Osteoblast (primary cell): ENCODE data around the gene FUOM. TPM values are rescaled to one million over a fixed set of nuclear protein-coding genes. Genes with fewer than 3 reads are reported as not detected.
A peak's percentile ranks its signal among the peaks of the same experiment; 100 is the strongest.

Experiments
- DNase-seq: peaks from one replicate; pipeline ENCODE4 v3.0.0; 2011; ENCODE audit warnings: low spot score, mixed read lengths; ENCODE audit not compliant: insufficient read length; ENCODE audit errors: missing footprints
- H2AFZ ChIP-seq: 2 replicates; pipeline ENCODE4 v1.6.0; 2011; ENCODE audit warnings: mild to moderate bottlenecking, low read length
- H3K27ac ChIP-seq: 2 replicates; pipeline ENCODE4 v1.5.1; 2011; ENCODE audit warnings: mild to moderate bottlenecking, low read depth, low read length, moderate library complexity
- H3K27me3 ChIP-seq: 2 replicates; pipeline ENCODE4 v1.6.0; 2012; ENCODE audit warnings: mild to moderate bottlenecking, control low read depth, inconsistent platforms, low read length, moderate library complexity; ENCODE audit not compliant: insufficient read depth
- H3K36me3 ChIP-seq: 2 replicates; pipeline ENCODE4 v1.5.1; 2011; ENCODE audit warnings: mild to moderate bottlenecking, low read length, control low read depth, moderate library complexity; ENCODE audit not compliant: insufficient read depth
- H3K4me1 ChIP-seq: 2 replicates; pipeline ENCODE4 v1.5.1; 2011; ENCODE audit warnings: mild to moderate bottlenecking, low read length, control low read depth, moderate library complexity; ENCODE audit not compliant: insufficient read depth
- H3K4me2 ChIP-seq: 2 replicates; pipeline ENCODE4 v1.6.0; 2011; ENCODE audit warnings: mild to moderate bottlenecking, low read length; ENCODE audit not compliant: insufficient read depth
- H3K4me3 ChIP-seq: fragments of 200-600 bp; sonication (generic); 3 replicates; pipeline ENCODE4 v1.5.1; 2012; ENCODE audit warnings: mild to moderate bottlenecking, low read length, inconsistent platforms; ENCODE audit not compliant: insufficient read depth
- H3K79me2 ChIP-seq: 2 replicates; pipeline ENCODE4 v1.6.0; 2012; ENCODE audit warnings: mild to moderate bottlenecking, low read length, control low read depth, inconsistent platforms; ENCODE audit not compliant: insufficient read depth
- H3K9me3 ChIP-seq: 2 replicates; pipeline ENCODE4 v1.5.1; 2011; ENCODE audit warnings: low read depth, low read length, control low read depth
- H4K20me1 ChIP-seq: 2 replicates; pipeline ENCODE4 v1.6.0; 2012; ENCODE audit warnings: mild to moderate bottlenecking, low read length, control low read depth; ENCODE audit not compliant: insufficient read depth
- CTCF ChIP-seq: IDR thresholded peaks from 2 replicates; pipeline ENCODE4 v1.5.1; 2011; ENCODE audit warnings: mild to moderate bottlenecking, low read depth, low read length, moderate library complexity; ENCODE audit errors: extremely low read depth
- total RNA-seq: library from RNA; depleted of rRNA; stranded (reverse); fragments of >200 nt; gene quantifications from 2 replicates; pipeline ENCODE4 v1.2.3, GENCODE V29; 2012

FUOM gene
- total RNA-seq = 5.1 and 6.5 TPM in 2 replicates

- DNase-seq = peak; percentile 98
- H4K20me1 ChIP-seq = no peaks in the 10 kb centered on the region
- no peak for TF ChIP-seq CTCF
- no peaks in the 10 kb centered on the region for H3K4me1 ChIP-seq
- H3K27ac ChIP-seq = no peak within 1 kb of the TSS
- H3K36me3 ChIP-seq = peaks cover 6% of the 10 kb centered on the region
- no peaks in the 10 kb centered on the region for H3K27me3 ChIP-seq
- H3K4me2 ChIP-seq = peak within 1 kb of the TSS; percentile 72
- no peaks in the 10 kb centered on the region for H3K9me3 ChIP-seq
- no peaks in the 10 kb centered on the region for H3K79me2 ChIP-seq
- H2AFZ ChIP-seq = peak within 1 kb of the TSS; percentile 70
- H3K4me3 ChIP-seq = peak within 1 kb of the TSS; percentile 71
Measured at GRCh38 chr10:133357285-133358161, at the start of gene FUOM. FUOM (minus strand) TSS chr10:133358019; CDS start chr10:133358007, 12 bp downstream.

DNA sequence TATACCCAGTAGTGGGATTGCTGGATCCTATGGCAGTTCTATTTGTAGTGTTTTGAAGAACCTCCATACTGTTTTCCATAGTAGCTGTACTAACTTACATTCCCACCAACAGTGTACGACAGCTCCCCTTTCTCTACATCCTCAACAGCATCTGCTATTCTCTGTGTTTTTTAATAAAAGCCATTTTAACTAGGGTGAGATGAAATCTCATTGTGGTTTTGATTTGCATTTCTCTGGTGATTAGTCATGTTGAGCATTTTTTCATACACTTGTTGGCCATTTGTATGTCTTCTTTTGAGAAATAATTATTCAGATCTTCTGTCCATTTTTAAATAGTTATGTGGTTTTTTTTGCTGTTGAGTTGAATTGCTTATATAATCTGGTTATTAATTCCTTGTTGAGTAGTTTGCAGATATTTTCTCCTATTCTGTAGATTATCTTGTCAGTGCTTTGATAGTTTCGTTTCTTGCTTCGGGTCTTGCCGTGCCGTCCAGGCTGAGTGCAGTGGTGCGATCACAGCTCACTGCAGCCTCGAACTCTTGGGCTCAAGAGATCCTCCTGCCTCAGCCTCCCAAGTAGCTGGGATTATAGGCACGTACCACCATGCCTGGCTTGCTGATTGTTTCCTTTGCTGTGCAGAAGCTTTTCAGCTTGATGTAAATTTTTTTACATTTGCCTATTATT is 48.2 kb upstream of the FUOM start:
- H3K4me3 ChIP-seq = no peak overlapping the region
- H3K4me1 ChIP-seq = peaks cover 16% of the 10 kb centered on the region
- H3K9me3 ChIP-seq = no peaks in the 10 kb centered on the region
- H3K36me3 ChIP-seq = peaks cover 61% of the 10 kb centered on the region
- peak overlapping the region; percentile 24 for H3K27ac ChIP-seq
- no peak for DNase-seq
- H3K4me2 ChIP-seq = peak overlapping the region; percentile 25
- peaks cover 63% of the 10 kb centered on the region for H3K79me2 ChIP-seq
- peaks cover 22% of the 10 kb centered on the region for H4K20me1 ChIP-seq
- H3K27me3 ChIP-seq = no peaks in the 10 kb centered on the region
- no peak for TF ChIP-seq CTCF
- no peak overlapping the region for H2AFZ ChIP-seq

GRCh38 chr10:133405272-133405671 is 47.5 kb upstream of the FUOM start:
- Histone ChIP-seq H3K79me2 (peaks cover 62% of the 10 kb centered on the region), H3K4me3 (no peak overlapping the region), H3K4me2 (peak overlapping the region; percentile 25), H2AFZ (no peak overlapping the region), H3K27me3 (no peaks in the 10 kb centered on the region), H3K4me1 (peaks cover 16% of the 10 kb centered on the region), H3K27ac (peak overlapping the region; percentile 24), H4K20me1 (peaks cover 19% of the 10 kb centered on the region), H3K9me3 (no peaks in the 10 kb centered on the region), H3K36me3 (peaks cover 60% of the 10 kb centered on the region)
- no peak for TF ChIP-seq CTCF
- DNase-seq = no peak

DNA sequence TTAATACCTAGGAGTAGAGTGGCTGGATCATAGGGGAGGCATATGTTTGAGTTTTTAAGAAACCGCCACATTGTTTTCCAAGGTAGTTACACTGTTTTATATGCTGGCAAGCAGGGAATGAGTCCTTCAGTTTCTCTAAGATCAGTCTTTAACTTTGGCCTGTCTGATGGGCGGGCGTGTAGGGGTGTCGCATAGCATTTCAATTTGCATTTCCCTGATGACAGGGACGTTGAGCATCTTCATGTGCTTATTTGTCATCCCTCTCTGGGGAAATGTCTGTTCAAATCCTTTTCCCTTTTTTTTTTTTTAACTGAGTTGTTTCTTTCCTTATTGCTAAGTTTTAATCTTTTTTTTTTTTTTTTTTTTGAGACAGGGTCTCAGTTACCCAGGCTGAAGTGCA is 46.0 kb upstream of the FUOM start:
- Histone ChIP-seq H3K4me1 (peaks cover 16% of the 10 kb centered on the region), H4K20me1 (peaks cover 16% of the 10 kb centered on the region), H3K4me3 (no peak overlapping the region), H3K79me2 (peaks cover 59% of the 10 kb centered on the region), H3K27ac (no peak overlapping the region), H3K27me3 (no peaks in the 10 kb centered on the region), H3K36me3 (peaks cover 59% of the 10 kb centered on the region), H3K4me2 (no peak overlapping the region), H2AFZ (no peak overlapping the region), H3K9me3 (no peaks in the 10 kb centered on the region)
- no peak for TF ChIP-seq CTCF
- DNase-seq = no peak
